ENCODE measurements around the gene ASIC4.
A peak's percentile ranks its signal among the peaks of the same experiment; 100 is the strongest.

ASIC4 gene

DNA sequence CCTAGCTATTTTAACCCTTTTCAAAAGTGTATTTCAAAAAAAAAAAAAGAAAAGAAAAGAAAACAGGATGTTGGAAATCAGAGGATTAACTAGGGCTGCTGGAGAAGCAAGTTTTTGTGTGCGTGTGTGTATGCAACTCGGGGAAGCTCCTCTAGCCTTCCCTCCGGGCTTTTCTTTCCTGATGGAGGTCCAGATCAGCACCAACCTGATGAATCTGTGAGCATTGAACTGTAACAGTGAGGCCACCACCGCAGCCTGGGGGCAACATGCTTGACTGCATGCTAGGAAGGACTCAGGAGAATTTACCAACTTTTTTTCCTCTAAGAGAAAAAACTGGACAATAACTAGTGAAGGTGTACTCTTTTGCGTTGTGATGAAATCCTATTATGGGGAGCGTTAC, 54.8 kb downstream of the ASIC4 start:
- TF ChIP-seq, protein P1, sequence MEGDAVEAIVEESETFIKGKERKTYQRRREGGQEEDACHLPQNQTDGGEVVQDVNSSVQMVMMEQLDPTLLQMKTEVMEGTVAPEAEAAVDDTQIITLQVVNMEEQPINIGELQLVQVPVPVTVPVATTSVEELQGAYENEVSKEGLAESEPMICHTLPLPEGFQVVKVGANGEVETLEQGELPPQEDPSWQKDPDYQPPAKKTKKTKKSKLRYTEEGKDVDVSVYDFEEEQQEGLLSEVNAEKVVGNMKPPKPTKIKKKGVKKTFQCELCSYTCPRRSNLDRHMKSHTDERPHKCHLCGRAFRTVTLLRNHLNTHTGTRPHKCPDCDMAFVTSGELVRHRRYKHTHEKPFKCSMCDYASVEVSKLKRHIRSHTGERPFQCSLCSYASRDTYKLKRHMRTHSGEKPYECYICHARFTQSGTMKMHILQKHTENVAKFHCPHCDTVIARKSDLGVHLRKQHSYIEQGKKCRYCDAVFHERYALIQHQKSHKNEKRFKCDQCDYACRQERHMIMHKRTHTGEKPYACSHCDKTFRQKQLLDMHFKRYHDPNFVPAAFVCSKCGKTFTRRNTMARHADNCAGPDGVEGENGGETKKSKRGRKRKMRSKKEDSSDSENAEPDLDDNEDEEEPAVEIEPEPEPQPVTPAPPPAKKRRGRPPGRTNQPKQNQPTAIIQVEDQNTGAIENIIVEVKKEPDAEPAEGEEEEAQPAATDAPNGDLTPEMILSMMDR (IDR thresholded peaks at IDR 0.05; ENCODE audit: low read length, missing control alignments), result no peak
- no peak for DNase-seq (ENCODE audit: low read depth)
- H3K4me3 ChIP-seq (replicated peaks; ENCODE audit: low read depth, low read length), result no peak overlapping the region

DNA sequence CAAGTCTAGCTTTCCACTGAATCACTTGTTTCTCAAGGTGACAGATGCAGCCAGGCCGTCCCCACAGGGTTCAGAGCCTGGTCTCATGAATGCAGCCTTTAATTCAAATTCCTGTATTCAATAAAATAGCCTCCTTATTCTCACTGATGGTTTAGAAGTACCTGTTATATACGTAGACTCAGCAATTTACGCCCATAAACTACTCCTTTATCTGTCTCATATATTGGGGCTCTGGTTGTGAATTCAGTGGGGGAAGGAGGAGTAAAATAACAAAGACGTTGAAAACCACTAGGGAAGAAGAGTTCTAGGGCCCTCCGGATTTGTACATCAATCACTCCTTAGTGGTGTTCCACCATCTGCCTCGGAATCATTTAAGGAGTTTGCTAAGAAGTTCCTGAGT, 55.4 kb downstream of the ASIC4 start:
- no peak for DNase-seq (ENCODE audit: low read depth)
- peak overlapping the region; percentile 61 for H3K4me3 ChIP-seq (replicated peaks; ENCODE audit: low read depth, low read length)
- TF ChIP-seq, protein P1 (IDR thresholded peaks at IDR 0.05; ENCODE audit: low read length, missing control alignments), result no peak

DNA sequence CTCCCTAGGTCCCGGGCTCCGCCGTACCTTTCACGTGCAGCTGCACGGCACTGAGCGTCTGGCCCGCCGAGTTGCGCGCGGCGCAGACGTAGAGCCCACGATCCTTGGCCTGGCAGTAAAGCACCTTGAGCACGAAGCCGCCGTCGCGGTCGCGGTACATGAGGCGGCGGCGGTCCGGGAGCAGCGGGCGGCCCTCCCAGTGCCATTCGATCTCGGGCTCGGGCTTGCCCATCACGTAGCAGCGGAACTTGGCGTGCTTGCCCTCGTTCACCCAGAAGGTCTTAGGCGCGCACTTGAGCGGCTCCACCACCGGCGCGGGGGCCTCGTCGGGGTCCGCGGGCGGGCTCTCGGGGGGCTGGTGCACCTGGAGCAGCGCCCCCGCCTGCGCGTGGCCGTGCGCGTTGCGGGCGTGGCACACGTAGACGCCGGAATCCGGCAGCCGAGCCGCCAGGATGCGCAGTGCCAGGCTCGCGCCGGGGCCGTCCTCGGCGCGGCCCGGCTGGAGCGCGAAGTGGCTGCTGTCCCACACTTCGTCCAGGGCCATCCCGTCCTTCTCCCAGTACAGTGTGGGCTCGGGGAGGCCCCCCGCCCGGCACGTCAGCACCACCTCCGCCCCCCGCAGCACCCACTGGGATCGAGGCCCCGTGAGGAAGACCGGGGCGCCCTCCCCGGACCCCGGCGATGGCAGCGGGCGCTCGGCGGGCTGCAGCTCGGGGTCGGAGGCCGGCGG, 56.1 kb downstream of the ASIC4 start:
- H3K4me3 ChIP-seq (replicated peaks; ENCODE audit: low read depth, low read length), result peak overlapping the region; percentile 61
- TF ChIP-seq, protein P1 (IDR thresholded peaks at IDR 0.05; ENCODE audit: low read length, missing control alignments), result no peak
- DNase-seq (ENCODE audit: low read depth), result peak; percentile 29

- TF ChIP-seq, protein P1 (IDR thresholded peaks at IDR 0.05; ENCODE audit: low read length, missing control alignments), result no peak
- H3K4me3 ChIP-seq (replicated peaks; ENCODE audit: low read depth, low read length), result peak overlapping the region; percentile 61
- peak; percentile 30 for DNase-seq (ENCODE audit: low read depth)
Measured at GRCh38 chr2:219570924-219571310, 56.6 kb downstream of the ASIC4 start.

- TF ChIP-seq, protein P1 (IDR thresholded peaks at IDR 0.05; ENCODE audit: low read length, missing control alignments), result no peak
- peak; percentile 79 for DNase-seq (ENCODE audit: low read depth)
- H3K4me3 ChIP-seq (replicated peaks; ENCODE audit: low read depth, low read length), result peak within 1 kb of the TSS; percentile 61
Measured at GRCh38 chr2:219571311-219572236, 57.3 kb downstream of the ASIC4 start, which contains the start of gene OBSL1. Gene OBSL1 (minus strand): TSS chr2:219571539. CDS start chr2:219571232, 307 bp downstream.

DNA sequence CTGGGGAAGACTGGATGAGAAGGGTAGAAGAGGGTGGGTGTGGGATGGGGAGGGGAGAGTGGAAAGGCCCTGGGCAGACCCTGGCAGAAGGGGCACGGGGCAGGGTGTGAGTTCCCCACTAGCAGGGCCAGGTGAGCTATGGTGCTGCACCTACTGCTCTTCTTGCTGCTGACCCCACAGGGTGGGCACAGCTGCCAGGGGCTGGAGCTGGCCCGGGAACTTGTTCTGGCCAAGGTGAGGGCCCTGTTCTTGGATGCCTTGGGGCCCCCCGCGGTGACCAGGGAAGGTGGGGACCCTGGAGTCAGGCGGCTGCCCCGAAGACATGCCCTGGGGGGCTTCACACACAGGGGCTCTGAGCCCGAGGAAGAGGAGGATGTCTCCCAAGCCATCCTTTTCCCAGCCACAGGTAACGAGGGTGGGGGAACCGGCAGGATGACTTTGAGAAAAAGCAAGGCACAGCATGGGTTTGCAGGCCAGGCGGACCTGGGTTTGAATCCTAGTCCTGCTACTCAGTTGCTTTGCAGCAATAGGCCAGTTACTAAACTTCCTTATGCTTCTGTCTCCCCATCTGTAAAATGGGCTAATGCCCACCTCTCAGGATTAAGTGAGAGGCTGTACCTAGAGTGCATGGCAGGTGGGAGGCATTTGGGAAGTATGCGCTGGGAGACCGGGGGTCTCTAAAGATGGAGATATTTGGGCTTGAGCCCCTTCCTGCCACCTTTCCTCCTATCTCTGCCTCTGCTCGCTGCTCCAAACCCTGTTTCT, 58.1 kb downstream of the ASIC4 start, which contains the start of gene INHA:
Gene INHA (plus strand): TSS at position 74 of the 765 bp plus-strand sequence. CDS start 65 bp downstream, at position 139.
- TF ChIP-seq, protein P1 (IDR thresholded peaks at IDR 0.05; ENCODE audit: low read length, missing control alignments), result no peak
- H3K4me3 ChIP-seq (replicated peaks; ENCODE audit: low read depth, low read length), result peak within 1 kb of the TSS; percentile 61
- DNase-seq (ENCODE audit: low read depth), result no peak

All from fibroblast of pulmonary artery (primary cell).